Large intestine (tissue), 3 donors: ENCODE results near the gene DCLK1. TPM values are rescaled to one million over a fixed set of nuclear protein-coding genes. Genes with fewer than 3 reads are reported as not detected.
A peak's percentile ranks its signal among the peaks of the same experiment; 100 is the strongest.
"Not testable (repeated sequence)": the region's sequence is repeated elsewhere in the genome, so short reads cannot be mapped to it uniquely, and the experiment has no call there.

Experiments used
- DNase-seq, 2 donors: peaks; one replicate each; pipeline versions ENCODE4 v3.0.0 to v3.0.0-alpha.2; 2013
- H3K27ac ChIP-seq: one replicate; pipeline ENCODE4 v1.5.1; 2013; ENCODE audit warnings: low read length
- H3K27me3 ChIP-seq: 2 replicates; pipeline ENCODE4 v1.6.1; 2013; ENCODE audit warnings: low read length; ENCODE audit not compliant: control insufficient read depth, insufficient read depth
- H3K36me3 ChIP-seq: 2 replicates; pipeline ENCODE4 v1.6.1; 2013; ENCODE audit warnings: low read length; ENCODE audit not compliant: control insufficient read depth, insufficient read depth
- H3K4me1 ChIP-seq: one replicate; pipeline ENCODE4 v1.6.1; 2013; ENCODE audit warnings: low read length; ENCODE audit not compliant: control insufficient read depth, insufficient read depth
- H3K4me3 ChIP-seq: one replicate; pipeline ENCODE4 v1.5.1; 2013; ENCODE audit warnings: low read length
- H3K9me3 ChIP-seq: one replicate; pipeline ENCODE4 v1.6.1; 2013; ENCODE audit warnings: mild to moderate bottlenecking, low read depth, low read length, moderate library complexity; ENCODE audit not compliant: control insufficient read depth
- WGBS: methylation state at CpG from one replicate; pipeline ENCODE4 v1.1.5; 2013; ENCODE audit warnings: low lambda C conversion rate; ENCODE audit not compliant: insufficient coverage; 5-methylcytosine and 5-hydroxymethylcytosine counted together
- polyA plus RNA-seq: library from polyadenylated mRNA; unstranded; fragments of 120-200 nt; gene quantifications from one replicate; pipeline ENCODE4 v1.2.1, GENCODE V29; 2013

The DCLK1 gene
- polyA plus RNA-seq, 1 donor = 12.2 TPM

GRCh38 chr13:35978607-35979316 lies 152.4 kb downstream of the DCLK1 start:
- no peak overlapping the region for H3K4me3 ChIP-seq
- peak overlapping the region; percentile 24 for H3K27ac ChIP-seq
- no peaks in the 10 kb centered on the region for H3K27me3 ChIP-seq
- H3K9me3 ChIP-seq = no peaks in the 10 kb centered on the region
- 20% methylated on average over 4 of the region's 10 CpGs for WGBS
- DNase-seq = peak in 1 of 2 donors; percentile 32
- no peaks in the 10 kb centered on the region for H3K4me1 ChIP-seq
- H3K36me3 ChIP-seq = no peaks in the 10 kb centered on the region

- H3K27ac ChIP-seq = no peak overlapping the region
- H3K9me3 ChIP-seq = peaks cover 3% of the 10 kb centered on the region
- no peak for DNase-seq
- no peak overlapping the region for H3K4me3 ChIP-seq
- 80% methylated on average over 1 of the region's 2 CpGs for WGBS
- H3K4me1 ChIP-seq = no peaks in the 10 kb centered on the region
- H3K36me3 ChIP-seq = no peaks in the 10 kb centered on the region
- H3K27me3 ChIP-seq = no peaks in the 10 kb centered on the region
Observed at GRCh38 chr13:35977060-35977459, 154.1 kb downstream of the DCLK1 start.

GRCh38 chr13:35976126-35976525 lies 155.1 kb downstream of the DCLK1 start:
- Histone ChIP-seq H3K27ac (no peak overlapping the region), H3K4me1 (no peaks in the 10 kb centered on the region), H3K36me3 (no peaks in the 10 kb centered on the region), H3K4me3 (no peak overlapping the region), H3K27me3 (no peaks in the 10 kb centered on the region), H3K9me3 (peaks cover 3% of the 10 kb centered on the region)
- WGBS = 100% methylated on average over 1 of the region's 7 CpGs
- no peak for DNase-seq

GRCh38 chr13:35966951-35967350 lies 164.2 kb downstream of the DCLK1 start:
- H3K27ac ChIP-seq, H3K4me1 ChIP-seq, H3K9me3 ChIP-seq, H3K27me3 ChIP-seq, DNase-seq, H3K36me3 ChIP-seq, H3K4me3 ChIP-seq: not testable (repeated sequence)
- no CpG with 5 or more reads among the region's 29 CpGs for WGBS

GRCh38 chr13:35966024-35966423 lies 165.2 kb downstream of the DCLK1 start:
- WGBS = no CpG with 5 or more reads among the region's 1 CpG
- Histone ChIP-seq H3K36me3 (no peaks in the 10 kb centered on the region), H3K27ac (no peak overlapping the region), H3K4me1 (no peaks in the 10 kb centered on the region), H3K4me3 (no peak overlapping the region), H3K9me3 (no peaks in the 10 kb centered on the region), H3K27me3 (no peaks in the 10 kb centered on the region)
- no peak for DNase-seq

GRCh38 chr13:35965226-35965927 lies 165.8 kb downstream of the DCLK1 start:
- DNase-seq = no peak
- Histone ChIP-seq H3K36me3 (no peaks in the 10 kb centered on the region), H3K4me3 (no peak overlapping the region), H3K9me3 (no peaks in the 10 kb centered on the region), H3K27me3 (no peaks in the 10 kb centered on the region), H3K27ac (no peak overlapping the region), H3K4me1 (no peaks in the 10 kb centered on the region)
- WGBS = 84% methylated on average over 4 of the region's 7 CpGs

GRCh38 chr13:35964863-35965180 lies 166.4 kb downstream of the DCLK1 start:
- H3K4me1 ChIP-seq = no peaks in the 10 kb centered on the region
- H3K27me3 ChIP-seq = no peaks in the 10 kb centered on the region
- H3K4me3 ChIP-seq = no peak overlapping the region
- no peak for DNase-seq
- H3K9me3 ChIP-seq = no peaks in the 10 kb centered on the region
- WGBS = no CpG with 5 or more reads among the region's 4 CpGs
- no peak overlapping the region for H3K27ac ChIP-seq
- no peaks in the 10 kb centered on the region for H3K36me3 ChIP-seq

GRCh38 chr13:35964011-35964862 lies 166.9 kb downstream of the DCLK1 start:
- 80% methylated on average over 3 of the region's 6 CpGs for WGBS
- H3K27ac ChIP-seq = no peak overlapping the region
- no peaks in the 10 kb centered on the region for H3K27me3 ChIP-seq
- no peaks in the 10 kb centered on the region for H3K4me1 ChIP-seq
- no peaks in the 10 kb centered on the region for H3K9me3 ChIP-seq
- H3K36me3 ChIP-seq = no peaks in the 10 kb centered on the region
- H3K4me3 ChIP-seq = no peak overlapping the region
- no peak for DNase-seq

- 83% methylated on average over 4 of the region's 5 CpGs for WGBS
- H3K4me1 ChIP-seq = no peaks in the 10 kb centered on the region
- no peaks in the 10 kb centered on the region for H3K36me3 ChIP-seq
- no peaks in the 10 kb centered on the region for H3K27me3 ChIP-seq
- no peak for DNase-seq
- no peak overlapping the region for H3K4me3 ChIP-seq
- H3K27ac ChIP-seq = no peak overlapping the region
- peaks cover 6% of the 10 kb centered on the region for H3K9me3 ChIP-seq
Observed at GRCh38 chr13:35961461-35962220, 169.5 kb downstream of the DCLK1 start.

GRCh38 chr13:35961002-35961401 lies 170.2 kb downstream of the DCLK1 start:
- no peak overlapping the region for H3K27ac ChIP-seq

More at GRCh38 chr13:35961002-35961401, 170.2 kb downstream of the DCLK1 start:
- Histone ChIP-seq H3K4me1 (no peaks in the 10 kb centered on the region), H3K4me3 (no peak overlapping the region), H3K27me3 (no peaks in the 10 kb centered on the region), H3K36me3 (no peaks in the 10 kb centered on the region), H3K9me3 (peaks cover 6% of the 10 kb centered on the region)
- no peak for DNase-seq
